GM18858 (cell line): ENCODE data around the gene TECTB.
"Not testable (repeated sequence)": the region's sequence is repeated elsewhere in the genome, so short reads cannot be mapped to it uniquely, and the experiment has no call there.

ENCODE experiments used
- ATAC-seq: cut with Tn5 transposase; IDR thresholded peaks from one replicate; pipeline ENCODE4 v1.9.1; 2021; ENCODE audit not compliant: unreplicated experiment

TECTB gene

DNA sequence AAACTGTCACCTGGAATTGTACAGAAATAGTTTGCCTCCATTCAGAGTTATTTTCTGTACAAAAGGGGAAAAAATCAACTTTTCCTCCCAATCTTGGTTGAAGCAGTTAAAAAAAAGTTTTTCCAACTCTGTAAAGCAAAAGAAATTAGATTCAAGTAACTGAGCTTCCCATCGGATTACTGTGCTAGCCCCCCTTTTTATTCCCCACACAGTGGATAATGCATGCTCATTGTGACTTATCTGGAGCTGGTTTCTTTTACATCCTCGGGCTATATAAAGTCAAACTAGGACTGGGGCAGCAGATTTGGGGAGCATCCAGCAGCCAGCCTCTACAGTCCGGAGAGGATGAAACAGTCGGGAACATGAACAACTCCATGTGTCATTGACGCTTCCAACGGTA, at the start of gene TECTB:
TSS of gene TECTB (plus strand) at position 301 of the 400 bp plus-strand sequence. CDS start 335 bp downstream, outside the sequence.
- no peak for ATAC-seq

- ATAC-seq: no peak
These were observed 48.1 kb upstream of the TECTB start for GRCh38 chr10:112235141-112235540.

- no peak for ATAC-seq
These were observed 47.3 kb upstream of the TECTB start for GRCh38 chr10:112235920-112236319.

DNA sequence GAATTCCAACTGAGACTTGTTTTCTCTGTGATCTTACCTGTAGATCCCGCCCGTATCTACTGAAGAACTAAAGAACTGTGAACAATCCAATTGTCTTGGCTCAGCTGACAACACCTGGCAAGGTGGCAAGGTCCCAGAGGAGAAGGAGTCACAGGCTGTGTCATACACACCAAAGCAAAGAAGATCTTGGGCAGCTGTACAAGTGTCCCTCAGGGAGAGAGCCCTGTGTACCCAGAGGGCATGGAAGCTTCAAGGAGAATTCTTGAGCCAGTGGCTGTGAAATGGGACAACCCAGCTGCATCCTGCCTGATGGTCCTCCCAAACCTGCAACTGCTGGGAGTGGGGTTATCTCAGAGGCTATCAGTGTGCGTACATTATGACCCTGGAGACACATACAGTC, 46.7 kb upstream of the TECTB start:
- ATAC-seq: no peak

GRCh38 chr10:112239347-112239746, 43.9 kb upstream of the TECTB start:
- ATAC-seq: no peak

DNA sequence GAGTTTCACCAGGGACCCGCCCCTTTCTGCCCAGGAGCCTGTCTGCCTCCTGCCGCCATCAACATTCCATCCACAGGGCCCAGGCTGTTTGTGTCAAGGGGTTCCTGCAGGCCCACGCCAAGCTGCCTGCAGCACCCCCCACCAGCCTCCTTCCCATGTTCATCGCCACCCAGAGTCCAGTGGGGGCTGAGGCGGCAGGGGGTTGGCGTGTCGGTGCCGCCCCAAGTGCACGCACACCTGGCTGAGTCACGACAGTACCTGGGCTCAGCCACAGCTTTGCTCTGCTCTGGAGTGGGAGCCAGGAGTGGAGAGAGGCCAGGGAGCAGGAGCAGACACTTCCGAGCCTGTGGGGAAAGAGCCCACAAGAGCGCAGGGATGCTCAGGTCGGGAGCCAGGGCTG, 42.8 kb upstream of the TECTB start:
- no peak for ATAC-seq

DNA sequence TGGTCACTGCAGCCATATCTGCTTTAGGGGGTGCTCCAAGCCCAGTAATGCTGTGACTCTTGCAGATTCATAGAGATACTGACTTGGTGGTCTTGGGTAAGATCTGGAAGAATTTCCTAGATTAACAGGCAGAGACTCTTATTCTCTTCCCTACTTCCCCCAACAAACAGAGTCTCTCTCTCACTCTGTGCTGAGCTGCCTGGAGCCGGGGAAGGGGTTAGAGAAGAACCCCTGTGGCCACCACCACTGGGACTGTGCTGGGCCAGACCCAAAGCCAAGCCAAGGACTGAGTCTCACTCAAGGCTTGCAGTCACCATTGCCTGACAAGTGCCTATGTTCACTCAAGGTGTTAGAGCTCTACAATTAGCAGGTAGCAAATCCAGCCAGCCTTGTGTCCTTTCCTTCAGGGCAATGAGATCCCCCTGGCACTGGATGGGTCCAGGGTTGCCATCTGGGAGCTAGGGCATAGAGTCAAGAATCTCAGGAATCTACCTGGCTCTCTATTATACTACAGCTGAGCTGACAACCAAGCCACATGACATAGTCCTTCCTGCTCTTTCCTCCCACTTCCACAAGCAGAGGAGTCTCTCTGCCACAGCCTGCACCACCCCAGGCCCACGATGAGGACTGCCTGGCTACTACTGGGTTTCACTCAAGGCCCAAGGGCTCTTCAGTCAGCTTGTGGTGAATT, 41.4 kb upstream of the TECTB start:
- ATAC-seq: no peak

- no peak for ATAC-seq
These were observed 40.4 kb upstream of the TECTB start for GRCh38 chr10:112242769-112243168.

DNA sequence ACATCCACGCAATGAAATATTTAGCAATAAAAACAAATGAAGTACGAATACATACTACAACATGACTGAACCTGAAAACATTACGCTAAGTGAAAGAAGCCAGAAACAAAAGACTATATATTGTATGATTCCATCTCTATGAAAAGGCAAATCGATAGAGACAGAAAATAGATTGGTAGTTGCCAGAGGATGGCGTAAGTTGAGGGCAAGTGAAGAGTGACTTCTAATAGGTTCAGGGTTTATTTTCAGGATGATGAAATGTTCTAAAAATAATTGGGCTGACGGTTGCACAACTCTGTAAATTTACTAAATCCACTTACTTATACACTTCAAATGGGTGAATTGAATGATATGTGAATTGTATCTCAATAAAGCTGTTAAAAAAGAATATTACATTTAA, 39.5 kb upstream of the TECTB start:
- no peak for ATAC-seq

GRCh38 chr10:112244197-112244596, 39.0 kb upstream of the TECTB start:
- ATAC-seq: no peak

DNA sequence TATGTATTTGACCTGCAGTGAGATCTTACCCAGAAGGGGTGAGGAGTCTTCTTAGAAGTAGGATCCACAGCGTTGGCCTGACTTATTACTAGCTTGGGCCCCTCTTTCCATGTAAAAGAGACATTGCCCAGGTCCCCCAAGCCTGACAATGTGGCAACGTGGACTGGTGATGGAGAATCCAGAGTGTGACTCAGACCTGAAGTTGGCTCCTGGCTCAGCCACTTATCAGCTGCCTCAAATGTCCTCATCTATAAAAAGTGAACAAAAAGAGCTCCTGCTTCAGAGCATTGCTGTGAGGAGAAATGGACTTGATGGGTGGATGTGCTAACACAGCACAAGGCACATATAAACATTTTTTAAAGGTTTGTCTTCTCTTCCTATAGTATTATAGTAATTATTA, 35.4 kb upstream of the TECTB start:
- no peak for ATAC-seq

- ATAC-seq: no peak
These were observed 34.5 kb upstream of the TECTB start for GRCh38 chr10:112248584-112249295.

DNA sequence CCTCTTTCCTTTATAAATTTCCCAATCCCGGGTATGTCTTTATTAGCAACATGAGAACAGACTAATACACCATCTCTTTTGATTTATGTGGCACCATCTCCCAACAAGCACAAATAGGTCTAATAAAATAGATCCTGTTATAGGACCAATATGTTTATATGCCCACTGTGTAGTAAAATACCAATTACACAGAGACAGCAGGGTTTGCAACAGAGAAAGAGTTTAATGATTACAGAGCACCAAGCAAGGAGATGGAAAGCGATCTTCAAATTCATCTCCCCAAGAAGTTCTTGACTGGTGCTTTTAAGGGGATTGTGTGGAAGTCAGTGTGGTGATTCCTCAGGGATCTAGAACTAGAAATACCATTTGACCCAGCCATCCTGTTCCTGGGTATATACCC, 33.5 kb upstream of the TECTB start:
- no peak for ATAC-seq

- no peak for ATAC-seq
These were observed 32.6 kb upstream of the TECTB start for GRCh38 chr10:112250555-112250954.

DNA sequence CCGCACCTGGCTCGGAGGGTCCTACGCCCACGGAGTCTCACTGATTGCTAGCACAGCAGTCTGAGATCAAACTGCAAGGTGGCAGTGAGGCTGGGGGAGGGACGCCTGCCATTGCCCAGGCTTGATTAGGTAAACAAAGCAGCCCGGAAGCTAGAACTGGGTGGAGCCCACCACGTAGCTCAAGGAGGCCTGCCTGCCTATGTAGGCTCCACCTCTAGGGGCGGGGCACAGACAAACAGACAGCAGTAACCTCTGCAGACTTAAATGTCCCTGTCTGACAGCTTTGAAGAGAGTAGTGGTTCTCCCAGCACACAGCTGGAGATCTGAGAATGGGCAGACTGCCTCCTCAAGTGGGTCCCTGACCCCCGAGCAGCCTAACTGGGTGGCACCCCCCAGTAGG, 32.0 kb upstream of the TECTB start:
- not testable (repeated sequence) for ATAC-seq

DNA sequence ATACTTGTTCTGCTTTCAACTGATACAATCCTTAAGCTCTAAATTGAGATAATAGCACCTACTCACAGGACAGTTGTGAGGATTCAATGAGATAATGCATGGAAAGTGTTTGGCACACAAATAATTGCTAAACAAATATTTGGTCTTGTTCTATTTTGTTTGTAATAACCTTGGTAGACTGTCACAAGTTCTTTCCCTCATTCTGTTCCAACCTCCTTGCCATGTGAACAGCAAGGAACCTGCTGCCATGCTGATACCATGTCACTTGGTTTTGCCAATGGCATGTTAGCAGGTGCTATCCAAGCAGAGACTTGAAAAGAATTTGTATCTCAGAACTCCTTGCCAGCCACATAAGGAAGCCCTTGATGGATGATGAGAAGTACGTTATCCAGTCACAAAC, 24.8 kb upstream of the TECTB start:
- ATAC-seq: no peak

GRCh38 chr10:112259688-112260087, 23.5 kb upstream of the TECTB start:
- no peak for ATAC-seq

GRCh38 chr10:112260831-112261230, 22.4 kb upstream of the TECTB start:
- ATAC-seq: no peak

- no peak for ATAC-seq
These were observed 21.8 kb upstream of the TECTB start for GRCh38 chr10:112261281-112261822.

DNA sequence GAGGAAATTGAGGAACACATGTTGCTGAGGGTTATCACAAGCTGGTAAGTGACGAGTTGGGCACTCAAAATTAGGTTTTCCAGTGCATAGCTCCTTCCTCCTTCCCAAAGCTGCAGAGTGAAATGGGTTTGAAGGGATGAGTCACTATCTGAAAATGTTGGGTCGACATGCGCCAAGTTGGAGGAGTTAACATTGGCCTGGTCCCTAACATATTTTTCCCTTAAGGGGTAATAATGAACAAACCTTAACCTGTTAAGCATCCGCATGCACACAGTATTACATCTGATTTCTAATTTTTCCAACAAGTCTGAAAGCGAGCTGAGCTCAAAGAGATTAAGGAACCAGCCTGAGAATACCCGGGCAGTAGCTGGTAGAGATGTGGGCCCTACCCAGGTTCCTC, 20.7 kb upstream of the TECTB start:
- ATAC-seq: no peak

DNA sequence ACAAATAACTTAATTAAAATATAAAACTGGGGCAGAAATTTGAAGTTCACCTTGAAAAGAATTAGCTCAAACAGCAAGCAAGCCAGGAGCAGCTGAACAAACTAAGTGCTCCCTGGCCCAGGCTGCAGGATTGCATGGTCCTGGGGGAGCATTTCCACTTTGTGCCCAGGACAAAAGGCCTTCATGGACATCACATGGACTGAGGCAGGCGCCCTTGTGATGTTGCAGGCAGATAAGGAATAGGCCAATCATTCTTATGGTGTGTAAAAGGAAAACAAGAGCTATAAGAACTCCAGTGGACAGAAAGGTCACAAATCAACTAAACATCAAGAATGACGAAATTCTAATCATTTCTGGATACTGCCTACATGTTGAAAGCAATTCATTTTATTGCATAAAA, 17.5 kb upstream of the TECTB start:
- no peak for ATAC-seq

- ATAC-seq: no peak
These were observed 13.9 kb upstream of the TECTB start for GRCh38 chr10:112269266-112269665.
